ENCODE data around the gene SIGLEC8.
"Not testable (repeated sequence)": the region's sequence is repeated elsewhere in the genome, so short reads cannot be mapped to it uniquely, and the experiment has no call there.

The SIGLEC8 gene

DNA sequence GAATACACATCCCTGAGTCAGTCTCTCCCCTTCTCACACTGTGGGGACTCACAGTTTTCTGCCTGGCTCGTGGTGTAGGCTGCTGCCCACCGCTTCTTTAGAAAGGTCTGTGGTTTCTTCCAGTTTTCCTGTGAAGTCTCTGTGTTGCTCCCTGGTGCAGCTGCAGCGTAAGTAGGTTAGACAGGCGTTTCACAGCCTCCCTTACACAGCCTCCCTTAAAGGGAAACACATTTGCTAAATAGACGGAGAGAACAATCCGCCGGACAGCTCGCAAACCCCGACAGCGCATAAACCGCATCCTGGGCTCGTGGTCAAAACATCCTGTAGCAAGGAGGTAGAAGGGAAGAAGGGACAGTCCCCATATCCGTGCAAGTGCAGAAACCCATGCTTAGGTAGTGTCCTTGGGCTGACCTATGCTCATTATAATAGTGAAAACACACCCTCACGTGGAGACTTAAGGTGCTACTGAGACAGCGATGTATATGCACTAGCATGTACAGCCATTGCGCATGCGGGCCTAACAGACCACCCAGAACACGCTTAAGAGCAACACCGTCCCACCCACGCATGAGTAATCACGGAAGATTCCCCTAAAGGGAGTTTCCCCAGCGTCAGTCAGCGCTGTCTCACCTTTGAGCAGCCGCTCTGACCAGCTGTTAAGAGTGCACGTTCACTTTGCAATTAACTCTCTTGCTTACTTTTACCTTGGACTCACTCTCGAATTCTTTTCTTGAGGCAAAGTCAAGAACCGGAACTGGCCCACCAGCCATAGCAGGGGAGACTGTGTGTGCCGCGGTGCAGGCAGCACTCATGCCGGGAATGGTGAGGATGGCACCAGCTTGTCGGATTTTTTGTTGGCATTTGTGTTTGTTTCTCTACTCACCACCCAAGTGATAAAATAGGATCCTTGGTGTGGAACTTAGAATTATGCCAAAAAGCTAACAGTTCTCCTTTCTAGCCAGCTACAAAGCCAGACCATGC is 16.6 kb downstream of the SIGLEC8 start:
- DNase-seq = no peak

DNA sequence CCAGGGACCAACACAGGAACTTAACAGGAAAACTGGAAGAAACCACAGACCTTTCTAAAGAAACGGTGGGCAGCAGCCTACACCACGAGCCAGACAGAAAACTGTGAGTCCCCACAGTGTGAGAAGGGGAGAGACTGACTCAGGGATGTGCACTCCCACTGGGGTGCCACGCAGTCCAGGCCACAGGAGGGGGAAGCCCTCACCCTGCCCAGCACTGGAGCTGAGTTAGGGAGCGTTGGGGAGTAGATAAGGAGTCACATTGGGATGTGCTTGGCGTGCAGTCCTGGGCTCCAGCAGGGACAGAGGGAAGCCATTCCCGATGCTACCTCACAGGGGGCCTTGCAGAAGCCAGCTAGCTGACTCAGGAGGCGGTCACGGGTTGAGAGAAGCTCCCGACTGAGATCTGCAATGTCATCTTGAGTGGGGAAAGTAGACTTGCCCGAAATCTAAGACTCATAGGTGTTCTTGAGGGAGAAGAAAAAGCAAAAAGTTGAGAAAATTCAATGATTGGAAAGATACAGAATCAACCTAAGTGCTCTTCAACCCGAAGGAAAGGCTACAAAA is 17.3 kb downstream of the SIGLEC8 start:
- peak in 1 of 14 donors; percentile 7 for DNase-seq

DNA sequence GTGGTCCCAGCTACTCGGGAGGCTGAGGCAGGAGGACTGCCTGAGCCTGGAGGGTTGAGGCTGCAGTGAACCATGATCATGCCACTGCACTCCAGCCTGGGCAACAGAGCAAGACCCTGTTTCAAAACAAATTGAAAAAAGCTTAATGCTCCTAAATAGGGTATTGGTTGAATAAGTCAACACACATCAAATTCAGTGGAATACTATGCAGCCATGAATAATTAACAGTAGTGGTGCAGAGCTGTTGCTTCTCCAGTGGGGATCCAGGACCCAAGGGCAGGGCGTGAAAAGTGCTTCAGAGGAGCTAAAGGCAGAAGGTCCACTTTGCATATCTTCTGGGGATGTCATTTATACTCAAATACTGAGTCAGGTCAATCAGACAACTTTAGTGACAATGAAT is 18.2 kb downstream of the SIGLEC8 start:
- DNase-seq = no peak

DNA sequence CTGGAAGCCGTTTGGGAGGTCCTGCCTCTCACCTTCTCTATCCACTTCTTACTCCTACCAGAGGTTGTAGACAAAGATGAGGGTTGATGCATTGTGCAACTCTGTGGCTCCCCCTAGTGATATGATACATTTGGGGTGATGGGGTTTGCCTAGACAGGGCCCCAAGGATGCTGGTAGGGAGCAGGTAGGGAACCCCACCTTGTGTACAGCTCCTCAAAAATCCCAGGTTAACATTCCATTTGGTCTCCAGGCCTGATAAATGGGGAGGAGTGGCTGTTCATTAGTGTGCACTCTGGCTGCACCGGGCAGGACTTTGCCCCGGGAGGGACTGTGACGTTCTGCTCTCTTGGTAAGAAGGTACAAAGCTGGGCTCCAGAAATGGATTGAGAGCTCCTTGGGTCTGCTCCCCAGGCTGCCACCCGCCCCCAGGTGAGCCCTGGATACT is 19.2 kb downstream of the SIGLEC8 start:
- no peak for DNase-seq

DNA sequence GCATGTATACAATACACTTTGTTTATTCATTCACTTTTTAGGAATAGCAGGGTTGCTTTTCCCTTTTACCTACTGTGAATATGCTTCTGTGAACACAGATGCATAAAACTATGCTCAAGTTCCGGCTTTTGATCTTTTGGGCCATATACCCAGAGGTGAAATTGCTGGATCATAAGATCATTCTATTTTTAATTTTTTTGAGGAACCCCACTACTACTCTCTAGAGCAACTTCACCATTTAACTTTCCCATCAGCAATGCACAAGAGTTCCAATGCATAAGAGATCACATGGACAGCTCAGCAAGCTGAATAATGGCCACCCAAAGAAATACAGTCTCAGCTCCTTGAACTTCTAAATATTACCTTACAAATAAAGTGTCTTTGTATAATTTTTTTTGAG is 23.8 kb downstream of the SIGLEC8 start:
- no peak for DNase-seq

DNA sequence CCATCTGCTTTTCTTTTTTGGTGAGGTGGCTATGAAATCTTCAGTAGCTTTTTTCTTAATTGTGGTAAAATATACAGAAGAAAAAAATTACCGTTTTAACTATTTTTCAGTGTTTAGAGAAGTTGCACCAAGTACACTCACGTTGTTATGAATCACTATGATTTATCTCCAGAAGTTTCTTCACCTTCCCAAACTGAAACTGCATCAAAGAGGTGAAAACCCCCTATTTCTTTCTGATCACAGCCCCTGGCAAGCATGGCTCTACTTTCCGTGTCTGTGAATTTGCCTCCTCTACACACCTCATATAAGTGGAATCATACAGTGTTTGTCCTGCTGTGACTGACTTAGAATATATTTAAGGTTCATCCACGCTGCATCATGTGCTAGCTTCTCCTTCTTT is 25.2 kb downstream of the SIGLEC8 start:
- DNase-seq = no peak

DNA sequence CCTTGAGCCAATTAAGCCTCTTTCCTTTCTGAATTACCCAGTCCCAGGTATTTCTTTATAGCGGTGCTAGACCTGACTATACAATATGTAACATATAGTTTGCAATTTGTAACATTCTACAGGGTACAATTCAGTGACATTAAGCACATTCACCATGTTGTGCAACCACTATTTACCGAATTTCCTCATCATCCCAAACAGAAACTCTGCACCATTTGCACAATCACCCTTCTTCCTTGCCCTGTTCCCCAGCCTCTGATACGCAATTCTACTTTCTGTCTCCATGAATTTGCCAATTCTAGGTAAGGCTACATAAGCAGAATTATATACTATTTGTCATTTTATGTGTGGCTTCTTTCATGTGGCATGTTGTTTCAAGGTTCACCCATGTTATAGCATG is 27.1 kb downstream of the SIGLEC8 start:
- no peak for DNase-seq

DNA sequence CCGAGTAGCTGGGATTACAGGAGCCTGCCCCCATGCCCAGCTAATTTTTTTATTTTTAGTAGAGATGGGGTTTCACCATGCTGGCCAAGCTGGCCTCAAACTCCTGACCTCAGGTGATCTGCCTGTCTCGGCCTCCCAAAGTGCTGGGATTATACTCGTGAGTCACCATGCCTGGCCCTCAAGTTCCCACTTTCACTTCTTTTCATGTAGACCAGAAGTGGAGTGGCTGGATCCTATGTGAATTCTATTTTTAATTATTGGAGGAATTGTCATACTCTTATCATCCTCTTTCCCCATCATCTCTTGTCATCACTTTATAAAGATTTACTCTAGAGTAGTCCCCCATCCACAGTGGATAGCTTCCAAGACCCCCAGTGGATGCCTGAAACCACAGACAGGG is 28.0 kb downstream of the SIGLEC8 start:
- DNase-seq = no peak

DNA sequence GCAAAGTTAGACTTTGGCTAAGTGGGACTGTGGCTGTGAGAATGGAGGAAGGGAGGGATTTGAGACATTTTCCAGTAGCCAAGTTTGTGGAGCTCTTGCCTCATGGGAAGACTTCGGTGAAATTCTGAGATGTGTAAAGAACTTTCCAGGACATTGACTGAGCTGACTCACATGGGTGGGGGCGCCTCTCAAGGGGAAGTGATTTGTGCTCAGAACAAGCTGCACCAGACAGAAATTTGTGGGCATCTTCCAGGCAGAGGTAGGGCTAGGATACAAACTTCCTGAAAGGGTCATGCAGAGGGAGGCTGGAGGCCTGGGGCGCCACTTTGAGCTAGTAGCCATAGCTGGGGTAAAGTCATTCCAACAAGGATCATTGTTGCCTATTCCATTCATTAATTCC is 31.1 kb downstream of the SIGLEC8 start:
- DNase-seq = no peak

DNA sequence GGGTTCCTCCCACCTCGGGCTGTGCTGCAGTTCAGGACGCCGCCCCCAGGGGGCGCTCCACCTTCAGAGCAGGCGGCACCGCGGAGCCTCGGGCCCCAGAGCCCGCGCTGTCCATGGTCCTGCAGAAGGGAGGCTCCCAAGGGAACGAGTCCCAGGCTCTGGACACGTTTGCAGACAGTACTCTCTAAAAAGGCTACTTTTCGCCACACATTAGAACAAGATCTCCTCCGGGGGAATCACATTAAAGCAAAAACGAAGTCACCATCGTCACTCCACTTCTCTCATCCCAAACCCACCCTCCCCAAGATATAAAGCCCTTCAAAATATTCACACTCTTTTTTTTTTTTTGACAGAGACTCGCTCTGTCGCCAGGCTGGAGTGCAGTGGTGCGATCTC is 36.2 kb downstream of the SIGLEC8 start:
- peak in 11 of 14 donors; percentile 13 to 82 (median 40) for DNase-seq

DNA sequence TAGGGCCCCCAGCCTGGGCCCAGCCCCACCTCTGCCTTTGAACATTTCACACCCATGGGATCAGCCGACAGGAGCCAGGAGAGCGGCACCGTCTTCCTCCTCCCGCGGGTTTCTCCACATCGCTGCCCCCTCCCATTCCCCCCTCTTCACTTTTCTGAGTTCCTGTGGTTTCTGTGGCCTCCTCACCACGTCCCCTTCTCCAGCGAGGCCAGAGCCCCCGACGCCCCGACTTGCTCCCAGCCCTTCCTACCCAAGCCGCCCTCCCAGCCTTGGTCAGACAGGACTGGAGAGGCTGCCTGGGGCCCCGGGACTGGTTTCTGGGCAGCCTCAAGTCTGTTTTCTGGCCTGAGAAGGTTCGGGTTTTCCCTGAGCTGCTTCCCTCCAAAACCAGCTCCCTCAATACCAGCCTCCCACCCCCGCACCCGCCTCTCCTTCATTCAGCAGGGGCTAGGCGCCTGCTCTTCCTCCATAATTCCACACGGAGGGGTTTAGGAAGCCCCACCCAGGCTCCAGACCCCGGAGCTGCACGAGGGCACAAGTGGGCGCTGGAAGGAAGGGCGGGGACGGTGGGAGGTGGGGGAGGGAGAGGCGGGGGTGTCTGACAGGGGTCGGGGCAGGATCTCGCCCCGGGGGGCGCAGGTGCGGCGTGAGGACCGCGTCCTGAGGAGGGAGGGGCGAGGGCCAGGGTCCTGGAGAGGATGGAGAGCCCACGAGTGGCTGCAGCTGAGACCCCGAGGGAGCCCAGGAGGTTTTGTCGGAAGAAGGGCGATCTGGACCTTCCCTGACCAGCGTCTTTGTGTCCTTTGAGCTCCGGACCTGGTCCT is 36.8 kb downstream of the SIGLEC8 start:
- no peak for DNase-seq

DNA sequence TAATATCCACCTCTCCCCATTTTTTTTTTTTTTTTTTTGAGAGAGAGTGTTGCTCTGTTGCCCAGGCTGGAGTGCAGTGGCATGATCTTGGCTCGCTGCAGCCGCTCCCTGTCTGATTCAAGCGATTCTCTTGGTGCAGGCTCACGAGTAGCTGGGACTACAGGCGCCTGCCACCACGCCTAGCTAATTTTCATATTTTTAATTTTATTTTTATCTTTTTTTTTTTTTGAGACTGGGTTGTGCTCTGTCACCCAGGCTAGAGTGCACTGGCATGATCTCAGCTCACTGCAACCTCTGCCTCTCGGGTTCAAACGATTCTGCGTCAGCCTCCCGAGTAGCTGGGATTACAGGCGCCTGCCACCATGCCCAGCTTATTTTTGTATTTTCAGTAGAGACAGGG is 37.7 kb downstream of the SIGLEC8 start:
- not testable (repeated sequence) for DNase-seq

DNA sequence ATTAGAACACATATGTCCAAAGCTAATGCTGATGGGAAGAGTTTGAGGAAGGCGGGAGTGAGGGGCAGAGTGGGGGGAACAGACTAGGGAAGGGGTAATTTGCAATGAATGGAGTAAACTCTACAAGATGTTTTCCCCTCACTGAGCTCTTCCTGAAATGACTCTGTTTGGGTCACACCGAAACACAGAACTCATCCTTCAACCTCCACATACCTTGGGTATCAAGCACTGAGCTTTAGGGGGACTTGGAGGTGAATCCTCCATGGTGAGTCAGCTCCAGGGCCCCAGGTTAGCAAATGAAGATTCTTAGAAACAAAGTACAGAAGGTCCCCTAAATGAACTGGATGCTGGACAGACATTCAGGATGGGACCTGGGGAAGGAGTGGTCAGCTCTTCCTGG is 39.5 kb downstream of the SIGLEC8 start:
- no peak for DNase-seq

DNA sequence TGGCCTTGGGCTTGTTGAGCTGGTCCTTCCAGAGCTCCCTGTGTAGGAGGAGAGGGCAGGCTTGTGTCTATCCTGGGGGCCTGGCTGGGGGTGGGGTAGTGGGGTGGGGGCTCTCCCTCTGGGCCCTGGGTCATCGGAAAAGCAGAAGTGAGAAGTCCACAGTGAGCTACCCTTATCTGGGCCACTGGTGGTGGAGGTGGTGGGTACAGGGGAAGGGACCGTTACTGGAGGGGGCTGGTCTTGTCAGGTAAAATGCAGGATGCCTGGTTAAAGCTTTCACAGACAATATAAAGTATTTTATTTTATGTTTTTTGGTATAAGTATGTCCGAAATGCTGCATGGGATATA is 40.5 kb downstream of the SIGLEC8 start:
- no peak for DNase-seq

DNA sequence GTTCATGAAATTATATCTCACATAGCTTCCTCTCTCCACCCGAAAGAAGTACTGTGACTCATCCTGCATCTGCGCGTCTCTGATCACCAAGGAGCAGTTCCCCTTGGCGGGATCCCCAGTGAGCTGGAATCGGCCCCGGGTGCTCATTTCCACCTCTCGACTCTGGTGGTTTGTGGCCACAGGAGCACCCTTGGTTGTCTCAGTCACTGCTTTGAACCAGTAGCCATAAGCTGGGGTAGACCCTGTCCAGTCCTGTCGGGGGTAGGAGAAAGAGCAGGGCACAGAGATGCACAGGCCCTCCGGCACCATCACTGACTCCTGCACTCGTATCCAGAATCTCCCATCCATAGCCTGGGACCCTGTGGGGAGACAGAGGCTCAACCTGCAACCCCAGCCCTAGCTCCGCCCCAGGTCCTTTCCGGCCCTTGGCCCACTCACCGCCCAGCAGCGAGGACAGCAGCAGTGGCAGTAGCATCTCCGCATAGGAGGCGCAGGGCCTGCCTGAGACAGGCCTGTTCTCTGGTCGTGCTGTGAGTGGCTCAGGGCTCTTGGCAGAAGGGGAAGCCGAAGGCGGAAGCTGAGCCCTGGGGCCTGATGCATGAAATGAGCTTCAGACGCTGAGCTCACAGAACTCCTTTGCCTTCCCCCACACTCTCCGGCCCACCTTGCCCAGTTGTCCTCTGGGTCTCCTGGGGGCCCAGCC is 41.0 kb downstream of the SIGLEC8 start, which contains the start of gene SIGLEC10:
Gene SIGLEC10, minus strand, starts transcription at position 536 of the 703 bp plus-strand sequence. Its CDS starts 61 bp downstream, at position 475.
- peak in 9 of 14 donors; percentile 4 to 53 (median 39) for DNase-seq

DNA sequence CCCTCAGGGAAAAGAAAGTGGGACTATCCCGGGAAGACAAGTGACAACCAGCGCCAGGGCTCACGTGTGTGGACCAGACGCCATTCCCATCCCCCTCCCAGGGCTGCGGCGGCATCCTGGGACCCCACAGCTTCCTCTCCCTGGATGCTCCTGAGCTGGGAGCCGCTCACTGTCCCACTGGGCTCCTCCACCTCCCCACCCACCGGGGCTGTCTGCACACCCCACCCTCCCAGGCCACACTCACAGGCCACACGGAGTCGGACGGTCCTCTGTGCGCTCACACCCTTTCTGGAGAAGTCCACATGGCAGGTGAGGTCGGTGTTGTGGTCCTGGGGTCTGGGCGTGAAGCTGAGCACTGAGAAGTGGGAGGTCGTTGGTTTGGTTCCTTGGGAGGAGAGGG is 41.8 kb downstream of the SIGLEC8 start:
- DNase-seq = not testable (repeated sequence)

DNA sequence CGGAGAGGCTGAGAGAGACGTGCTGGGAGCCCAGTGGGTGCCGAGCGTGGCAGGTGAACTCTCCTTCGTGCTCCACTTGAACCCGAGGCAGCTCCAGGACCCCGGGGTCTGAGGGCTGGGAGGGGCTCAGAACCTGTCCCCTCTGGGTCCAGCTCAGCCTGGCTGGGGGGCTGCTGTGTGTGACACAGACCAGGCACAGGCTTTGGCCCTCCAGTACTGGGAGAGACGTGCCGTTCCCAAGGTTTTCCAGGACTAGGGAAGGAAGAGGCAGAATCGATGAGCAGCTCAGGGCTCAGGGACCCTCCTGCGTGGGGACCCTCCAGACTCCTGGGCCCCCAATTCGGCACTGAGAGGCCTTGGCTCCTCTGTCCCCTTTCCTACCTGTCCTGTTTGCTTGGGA is 43.1 kb downstream of the SIGLEC8 start:
- no peak for DNase-seq

DNA sequence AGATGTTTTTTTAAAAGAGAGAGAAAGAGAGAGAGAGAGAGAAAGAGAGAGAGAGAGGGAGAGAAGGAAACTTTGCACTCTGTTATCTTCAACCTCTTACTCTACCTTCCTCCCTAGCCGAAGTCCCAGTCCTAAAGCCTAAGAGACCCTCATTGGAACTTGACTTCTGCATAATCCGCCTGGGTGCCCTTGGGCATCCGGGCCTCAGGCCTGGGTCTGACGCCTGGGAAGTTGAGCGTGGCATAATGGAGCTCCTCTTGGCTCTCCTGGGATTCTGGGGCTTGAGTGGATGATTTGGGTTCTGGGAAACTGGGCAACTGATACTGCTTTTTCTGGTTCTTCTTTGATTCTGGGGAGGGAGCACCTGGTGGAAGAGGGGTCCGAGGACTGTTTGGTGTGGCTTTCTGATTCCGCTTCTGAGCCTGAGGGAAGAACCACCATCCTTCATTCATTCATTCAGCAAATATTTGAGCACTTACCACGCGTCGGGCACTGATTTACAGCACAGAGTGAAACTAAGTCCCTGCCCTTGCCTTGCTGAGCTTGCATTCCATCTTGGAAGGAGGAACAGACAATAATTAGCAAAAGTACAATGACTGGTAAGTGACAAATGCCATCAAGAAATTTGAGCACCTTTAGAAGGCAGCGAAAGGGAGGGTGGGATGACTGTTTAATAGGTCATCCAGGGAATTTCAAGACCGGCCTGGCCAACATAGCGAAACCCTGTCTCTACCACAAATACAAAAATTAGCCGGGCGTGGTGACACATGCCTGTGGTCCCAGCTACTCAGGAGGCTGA is 47.1 kb downstream of the SIGLEC8 start:
- no peak for DNase-seq

DNA sequence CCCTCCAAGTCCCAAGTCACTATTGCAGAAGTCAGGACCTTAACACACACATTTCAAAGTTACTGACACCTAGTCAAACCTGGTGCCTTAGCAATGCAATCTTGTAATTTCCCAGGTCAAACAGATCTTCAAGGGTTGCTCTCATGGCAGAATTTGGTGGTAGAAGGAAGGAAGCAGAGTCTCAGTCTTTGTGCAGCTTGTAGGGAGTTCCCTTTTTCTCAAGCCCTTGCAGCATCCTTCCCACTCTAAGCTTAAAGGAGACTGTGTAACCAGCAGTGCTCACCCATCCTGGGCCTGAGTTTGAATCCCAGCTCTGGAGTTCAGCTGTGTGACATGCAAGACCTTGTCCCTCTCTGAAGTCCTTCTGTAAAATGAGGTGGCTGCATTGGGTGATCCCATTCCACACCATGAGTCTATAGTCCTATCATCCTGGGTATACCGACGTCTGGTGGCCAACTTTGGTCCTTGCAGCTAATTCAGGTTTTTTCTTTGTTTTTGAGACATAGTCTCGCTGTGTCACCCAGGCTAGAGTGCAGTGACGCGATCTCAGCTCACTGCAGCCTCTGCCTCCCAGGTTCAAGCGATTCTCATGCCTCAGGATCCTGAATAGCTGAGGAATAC is 50.6 kb downstream of the SIGLEC8 start:
- peak in 1 of 14 donors; percentile 3 for DNase-seq

DNA sequence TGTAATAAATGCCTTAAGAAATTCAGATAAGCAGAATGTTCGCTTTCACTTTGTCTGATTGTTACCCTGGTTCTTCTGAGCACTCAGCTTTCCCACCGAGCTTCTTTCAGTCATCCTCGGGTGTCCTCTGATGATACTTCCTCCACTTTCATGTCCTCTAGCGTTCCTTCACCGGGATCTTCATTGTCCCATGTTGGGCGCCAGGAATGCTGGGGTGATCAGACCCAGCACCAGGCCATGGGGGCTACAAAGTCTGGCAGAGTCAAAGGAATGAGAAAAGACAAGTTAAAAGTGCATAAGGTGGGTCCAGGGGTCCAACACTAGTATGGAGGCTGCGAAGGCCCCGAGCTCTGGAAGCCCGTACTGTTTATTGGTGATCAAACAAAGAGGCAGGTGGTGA is 56.1 kb downstream of the SIGLEC8 start:
- no peak for DNase-seq
